GM21717 (cell line): ENCODE measurements around the gene ATP5MC2.
"Not testable (repeated sequence)": the region's sequence is repeated elsewhere in the genome, so short reads cannot be mapped to it uniquely, and the experiment has no call there.

Experiments used
- ATAC-seq: cut with Tn5 transposase; IDR thresholded peaks from one replicate; pipeline ENCODE4 v1.9.1; 2021; ENCODE audit warnings: mild to moderate bottlenecking, moderate library complexity; ENCODE audit not compliant: unreplicated experiment

Gene ATP5MC2

GRCh38 chr12:53695152-53696145, 19.6 kb upstream of the ATP5MC2 start:
- no peak for ATAC-seq

- ATAC-seq, result no peak
Measured at GRCh38 chr12:53694756-53695151, 18.9 kb upstream of the ATP5MC2 start.

- ATAC-seq, result no peak
Measured at GRCh38 chr12:53688134-53688533, 12.3 kb upstream of the ATP5MC2 start.

- ATAC-seq, result no peak
Measured at GRCh38 chr12:53686436-53686835, 10.6 kb upstream of the ATP5MC2 start.

- no peak for ATAC-seq
Measured at GRCh38 chr12:53684654-53685220, 8.9 kb upstream of the ATP5MC2 start.

GRCh38 chr12:53683983-53684382, 8.1 kb upstream of the ATP5MC2 start:
- ATAC-seq, result no peak

GRCh38 chr12:53683494-53683893, 7.6 kb upstream of the ATP5MC2 start:
- no peak for ATAC-seq

GRCh38 chr12:53680061-53680460, 4.2 kb upstream of the ATP5MC2 start:
- ATAC-seq, result not testable (repeated sequence)

- ATAC-seq, result no peak
Measured at GRCh38 chr12:53677800-53678148, 1.9 kb upstream of the ATP5MC2 start.

- ATAC-seq, result no peak
Measured at GRCh38 chr12:53677016-53677799, 1.3 kb upstream of the ATP5MC2 start.

- no peak for ATAC-seq
Measured at GRCh38 chr12:53676656-53677015, 753 bp upstream of the ATP5MC2 start.

- no peak for ATAC-seq
Measured at GRCh38 chr12:53674977-53675700, 744 bp downstream of the ATP5MC2 start.

- ATAC-seq, result no peak
Measured at GRCh38 chr12:53670971-53671370, 4.9 kb downstream of the ATP5MC2 start.

GRCh38 chr12:53670308-53670707, 5.6 kb downstream of the ATP5MC2 start:
- no peak for ATAC-seq

- ATAC-seq, result no peak
Measured at GRCh38 chr12:53667080-53667479, 8.8 kb downstream of the ATP5MC2 start.

GRCh38 chr12:53664936-53665335, 10.9 kb downstream of the ATP5MC2 start:
- ATAC-seq, result no peak

- no peak for ATAC-seq
Measured at GRCh38 chr12:53664191-53664590, 11.7 kb downstream of the ATP5MC2 start.

- no peak for ATAC-seq
Measured at GRCh38 chr12:53660041-53660440, 15.8 kb downstream of the ATP5MC2 start.

GRCh38 chr12:53659571-53659981, 16.3 kb downstream of the ATP5MC2 start:
- no peak for ATAC-seq

- ATAC-seq, result no peak
Measured at GRCh38 chr12:53659011-53659551, 16.8 kb downstream of the ATP5MC2 start.

- ATAC-seq, result no peak
Measured at GRCh38 chr12:53657041-53657440, 18.8 kb downstream of the ATP5MC2 start.
